Fibroblast of upper back skin (primary cell): Measurements from ENCODE around the gene SMOC2.

ENCODE experiments used
- DNase-seq: peaks from one replicate; pipeline ENCODE4 v3.0.0-alpha.2; 2013

Gene SMOC2

DNA sequence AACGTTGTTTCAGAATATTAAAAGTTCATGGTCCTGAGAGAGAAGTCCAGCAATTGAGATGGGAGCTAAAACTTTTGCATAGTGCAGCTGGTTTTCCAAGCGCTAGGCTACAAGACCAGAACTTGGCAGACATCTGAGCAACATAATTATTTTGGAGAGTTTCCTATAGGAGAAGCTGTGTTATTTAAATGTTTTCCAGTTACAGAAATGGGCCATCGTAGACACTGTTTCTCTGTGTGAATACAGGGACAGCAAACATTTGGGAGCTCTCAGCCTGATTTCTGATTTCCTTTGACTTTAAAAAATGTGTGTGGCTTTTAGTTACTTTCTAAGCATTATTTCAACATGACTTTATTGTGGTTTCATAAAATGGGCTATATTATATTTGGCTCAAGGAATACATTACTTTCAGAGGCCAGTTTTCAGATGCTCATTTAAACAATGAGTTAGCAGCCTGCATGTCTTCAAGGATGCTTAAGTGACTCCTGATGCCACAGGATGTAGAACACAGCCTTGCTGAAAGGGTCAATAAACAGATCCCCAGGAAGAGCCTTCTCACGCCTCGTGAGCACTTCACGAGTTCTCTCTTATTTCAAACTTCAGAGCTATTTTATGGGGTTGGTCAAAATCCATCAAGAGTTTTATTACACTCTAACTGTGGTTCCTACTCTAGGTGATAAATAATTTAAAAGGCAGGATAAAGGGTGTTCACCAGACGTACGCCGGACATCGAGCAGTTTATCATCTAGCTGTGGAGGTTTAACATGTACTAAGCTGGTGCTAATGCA, 193.8 kb downstream of the SMOC2 start:
- no peak for DNase-seq

GRCh38 chr6:168636147-168637004, 195.4 kb downstream of the SMOC2 start:
- DNase-seq, result no peak

- DNase-seq, result no peak
Observed at GRCh38 chr6:168637834-168638233, 196.8 kb downstream of the SMOC2 start.

- DNase-seq, result no peak
Observed at GRCh38 chr6:168638468-168639271, 197.7 kb downstream of the SMOC2 start.

- no peak for DNase-seq
Observed at GRCh38 chr6:168640181-168640580, 199.2 kb downstream of the SMOC2 start.

DNA sequence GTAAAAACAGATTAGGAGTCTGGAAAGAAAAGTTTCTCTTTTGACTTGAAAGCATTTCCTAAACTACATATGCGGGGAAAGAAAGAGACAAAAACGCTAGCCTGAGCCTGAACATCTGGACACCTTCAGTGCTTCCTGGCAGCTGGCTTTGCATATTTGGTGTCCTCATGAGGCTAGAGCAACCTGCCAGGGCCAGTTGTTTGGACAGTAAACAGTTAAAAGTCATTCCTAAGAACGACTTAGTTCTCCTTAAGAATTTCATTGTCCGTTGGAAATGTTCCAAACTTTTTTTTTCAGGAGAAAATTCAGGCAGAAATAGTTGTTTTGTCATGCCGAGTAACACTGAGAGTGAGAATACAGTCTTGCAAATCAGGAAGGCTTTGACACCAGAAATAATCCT, 199.8 kb downstream of the SMOC2 start:
- DNase-seq, result peak; percentile 39

- peak; percentile 25 for DNase-seq
Observed at GRCh38 chr6:168641446-168641845, 200.5 kb downstream of the SMOC2 start.

DNA sequence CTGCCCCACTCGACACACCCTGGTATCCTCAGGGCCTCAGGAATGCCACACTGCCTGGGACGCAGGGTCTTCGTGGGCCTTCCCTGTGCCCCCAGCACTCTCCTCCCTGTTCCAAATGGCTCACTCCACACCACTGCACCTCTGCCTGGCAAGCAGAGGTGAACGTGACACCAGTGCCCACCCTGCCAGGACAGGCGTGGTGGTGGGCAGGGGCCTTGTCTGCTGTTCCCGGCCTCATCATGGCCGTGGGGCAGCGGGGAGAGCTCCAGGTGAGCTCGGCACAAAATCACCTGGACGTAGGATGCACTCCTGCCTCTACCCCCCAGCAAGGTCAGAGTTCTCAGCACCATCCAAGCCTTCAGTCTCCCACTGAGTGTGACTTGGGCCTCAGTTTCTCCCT, 202.4 kb downstream of the SMOC2 start:
- DNase-seq, result no peak

GRCh38 chr6:168645326-168645725, 204.3 kb downstream of the SMOC2 start:
- no peak for DNase-seq

DNA sequence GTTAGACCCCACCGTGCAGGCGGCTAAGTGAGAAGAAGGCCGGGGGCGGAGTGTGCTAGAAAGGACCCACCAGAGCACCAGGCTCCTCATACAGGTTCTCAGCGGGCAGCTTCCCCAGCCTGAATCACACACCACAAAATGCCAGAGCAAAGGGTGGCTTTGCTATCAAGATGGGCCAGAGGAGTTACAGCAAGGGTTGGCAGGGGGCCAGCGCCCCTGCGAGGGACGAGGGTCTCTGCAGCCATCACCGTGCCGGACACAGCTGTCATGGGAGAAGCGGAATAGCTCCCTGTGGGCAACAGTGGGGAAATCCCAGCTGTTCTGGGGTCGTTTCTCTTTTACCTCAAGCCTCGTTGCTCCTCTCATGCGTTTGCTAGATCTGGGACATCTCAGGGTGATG, 206.3 kb downstream of the SMOC2 start:
- no peak for DNase-seq

- DNase-seq, result no peak
Observed at GRCh38 chr6:168648240-168649125, 207.5 kb downstream of the SMOC2 start.

- DNase-seq, result no peak
Observed at GRCh38 chr6:168649209-168649608, 208.2 kb downstream of the SMOC2 start.

GRCh38 chr6:168650671-168651111, 209.7 kb downstream of the SMOC2 start:
- DNase-seq, result no peak

DNA sequence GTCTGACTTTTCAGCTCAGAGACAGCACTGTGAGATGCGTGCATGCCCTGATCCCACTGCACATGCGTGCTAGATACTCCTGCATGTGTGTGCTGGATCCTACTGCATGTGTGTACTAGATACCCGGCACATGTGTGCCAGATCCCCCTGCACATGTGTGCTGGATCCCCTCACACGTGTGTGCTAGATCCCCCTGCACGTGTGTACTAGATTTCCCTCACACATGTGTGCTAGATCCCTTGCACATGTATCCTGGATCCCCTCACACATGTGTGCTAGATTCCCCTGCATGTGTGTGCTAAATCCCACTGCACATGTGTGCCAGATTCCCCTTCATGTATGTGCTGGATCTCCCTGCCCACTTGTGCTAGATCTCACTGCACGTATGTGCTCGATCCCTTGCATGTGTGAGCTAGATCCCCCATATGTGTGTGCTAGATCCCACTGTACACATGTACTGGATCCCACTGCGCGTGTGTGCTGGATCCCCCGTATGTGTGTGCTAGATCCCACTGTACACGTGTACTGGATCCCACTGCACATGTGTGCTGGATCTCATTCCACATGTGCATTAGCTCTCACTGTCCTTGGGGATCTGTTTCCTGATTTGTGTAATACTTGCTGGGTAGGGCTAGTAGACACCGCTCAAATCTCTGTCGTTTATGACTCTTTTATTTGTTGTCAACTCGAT, 214.6 kb downstream of the SMOC2 start:
- no peak for DNase-seq

GRCh38 chr6:168658059-168658458, 217.1 kb downstream of the SMOC2 start:
- DNase-seq, result no peak

GRCh38 chr6:168660400-168660945, 219.5 kb downstream of the SMOC2 start:
- DNase-seq, result no peak

DNA sequence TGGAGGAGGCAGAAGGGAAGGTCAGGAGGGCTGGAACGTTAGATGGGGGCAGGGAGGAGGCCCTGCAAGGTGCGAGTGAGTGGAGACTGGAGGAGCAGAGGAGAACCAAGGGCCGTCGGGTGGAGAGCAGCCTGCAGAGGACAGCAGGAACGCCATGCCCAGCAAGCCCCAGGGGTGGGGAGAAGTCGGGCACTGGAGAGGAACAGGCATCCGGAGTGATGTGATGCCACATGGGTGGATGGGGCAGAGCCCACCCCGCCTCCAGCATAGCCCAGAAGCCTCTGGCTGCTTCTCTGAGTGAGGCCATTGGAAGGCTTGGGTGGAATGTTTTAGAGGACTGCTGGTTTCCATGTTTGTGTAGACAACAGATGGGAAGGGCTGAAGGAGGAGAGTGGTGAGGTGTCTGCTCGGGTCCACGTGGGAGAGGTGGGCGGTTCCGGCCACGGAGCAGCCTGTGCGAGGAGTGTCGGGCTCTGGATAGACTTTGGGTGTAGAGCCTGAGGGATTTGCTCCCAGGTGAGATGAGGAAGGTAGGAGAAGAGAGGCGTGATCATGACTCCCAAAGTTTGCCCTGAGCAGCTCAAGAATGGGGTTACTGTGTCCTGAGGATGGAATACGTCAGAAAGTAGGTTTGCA, 221.4 kb downstream of the SMOC2 start:
- DNase-seq, result no peak

GRCh38 chr6:168663041-168663440, 222.1 kb downstream of the SMOC2 start:
- DNase-seq, result no peak

DNA sequence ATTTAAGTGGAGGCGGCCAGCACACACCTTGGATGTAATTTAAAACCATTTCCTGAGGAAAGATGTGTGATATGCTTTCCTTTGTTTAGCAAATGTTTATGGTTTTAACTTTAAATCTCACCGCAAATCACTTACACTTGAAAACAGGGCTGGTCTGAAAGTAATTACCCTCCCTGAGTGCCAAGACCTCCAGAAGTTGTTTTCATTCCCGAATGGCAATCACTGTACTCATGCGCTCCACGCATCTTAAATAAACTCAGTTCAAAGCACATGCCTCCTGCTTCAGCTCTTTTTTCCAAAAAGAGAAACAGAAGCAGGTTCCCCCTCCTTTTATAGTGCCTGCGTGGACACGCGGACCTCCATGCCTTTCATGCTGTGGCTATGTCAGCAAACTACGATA, 224.0 kb downstream of the SMOC2 start:
- DNase-seq, result no peak

DNA sequence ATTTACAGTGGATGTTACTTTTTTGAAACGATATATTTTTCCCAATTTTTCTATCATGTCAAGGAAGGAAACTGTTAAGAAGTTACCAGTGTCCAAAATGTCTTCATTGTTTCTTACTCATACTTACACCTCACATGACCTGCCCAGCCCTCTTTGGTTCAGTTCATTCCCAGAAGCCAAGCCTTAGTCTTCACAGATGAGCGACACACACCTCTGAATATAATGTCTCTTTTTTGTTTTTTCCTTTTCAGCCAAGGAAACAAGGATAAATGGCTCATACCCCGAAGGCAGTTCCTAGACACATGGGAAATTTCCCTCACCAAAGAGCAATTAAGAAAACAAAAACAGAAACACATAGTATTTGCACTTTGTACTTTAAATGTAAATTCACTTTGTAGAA, 225.2 kb downstream of the SMOC2 start:
- no peak for DNase-seq
